ENCODE measurements around the gene CCNA2.

Gene CCNA2

GRCh38 chr4:121773883-121774282, 49.8 kb downstream of the CCNA2 start:
- no peak overlapping the region for H3K4me3 ChIP-seq (ENCODE audit: low read depth, low read length)
- in situ Hi-C loops (cut with HindIII; ENCODE audit: low sequenced_read_pairs) = no loop called here
- DNase-seq (ENCODE audit: low read depth) = no peak
- no peak for TF ChIP-seq CTCF (IDR thresholded peaks at IDR 0.05; ENCODE audit: low read depth, low read length, missing control alignments)

GRCh38 chr4:121771869-121772268, 51.8 kb downstream of the CCNA2 start:
- TF ChIP-seq CTCF (IDR thresholded peaks at IDR 0.05; ENCODE audit: low read depth, low read length, missing control alignments) = no peak
- in situ Hi-C loops (cut with HindIII; ENCODE audit: low sequenced_read_pairs) = no loop called here
- DNase-seq (ENCODE audit: low read depth) = no peak

GRCh38 chr4:121769341-121769740, 54.3 kb downstream of the CCNA2 start:
- TF ChIP-seq CTCF (IDR thresholded peaks at IDR 0.05; ENCODE audit: low read depth, low read length, missing control alignments) = no peak
- in situ Hi-C loops (cut with HindIII; ENCODE audit: low sequenced_read_pairs) = no loop called here
- no peak overlapping the region for H3K4me3 ChIP-seq (ENCODE audit: low read depth, low read length)
- no peak for DNase-seq (ENCODE audit: low read depth)

More at GRCh38 chr4:121771869-121772268, 51.8 kb downstream of the CCNA2 start:
- H3K4me3 ChIP-seq (ENCODE audit: low read depth, low read length) = no peak overlapping the region

GRCh38 chr4:121767166-121767565, 56.5 kb downstream of the CCNA2 start:
- H3K4me3 ChIP-seq (ENCODE audit: low read depth, low read length) = no peak overlapping the region
- TF ChIP-seq CTCF (IDR thresholded peaks at IDR 0.05; ENCODE audit: low read depth, low read length, missing control alignments) = no peak
- in situ Hi-C loops (cut with HindIII; ENCODE audit: low sequenced_read_pairs) = no loop called here
- DNase-seq (ENCODE audit: low read depth) = no peak
